Measurements from ENCODE around the gene PCDHA6. TPM values are rescaled to one million over a fixed set of nuclear protein-coding genes. Genes with fewer than 3 reads are reported as not detected.

PCDHA6 gene
- total and polyA plus RNA-seq, 2 of the 4 experiments (the other 2 are of a cell fraction), result 0.03 TPM; not detected in 1

GRCh38 chr5:140806834-140807775 lies 20.7 kb upstream of the PCDHA6 start, which contains the start of gene PCDHA4:
Gene PCDHA4 (plus strand): TSS chr5:140807068.
- Histone ChIP-seq H3K9ac (ENCODE audit: low read depth, low read length) (no peak within 1 kb of the TSS), H3K27ac (ENCODE audit: insufficient read depth, low read length) (no peak within 1 kb of the TSS), H3K9me3 (ENCODE audit: control insufficient read depth, insufficient read depth, low read length) (peaks cover 23% of the 10 kb centered on the region), H2BK120ac (ENCODE audit: low read depth, low read length) (no peak within 1 kb of the TSS), H3K79me1 (ENCODE audit: low read depth in 1 of 2, low read length in 2 of 2) (no peaks in the 10 kb centered on the region), H4K5ac (ENCODE audit: low read depth, low read length) (no peak within 1 kb of the TSS), H3K14ac (replicated peaks; ENCODE audit: low read depth, low read length) (no peak within 1 kb of the TSS), H2BK5ac (ENCODE audit: low read depth, low read length, poor library complexity, severe bottlenecking) (no peak within 1 kb of the TSS), H2BK20ac (ENCODE audit: low read depth, low read length) (no peak within 1 kb of the TSS), H2AK5ac (ENCODE audit: low read depth, low read length) (no peak within 1 kb of the TSS), H3K23ac (ENCODE audit: low read depth, low read length) (no peak within 1 kb of the TSS), H4K20me1 (ENCODE audit: insufficient read depth, low read length) (no peaks in the 10 kb centered on the region), H4K8ac (ENCODE audit: low read depth in 2 of 2, low read length in 2 of 2) (no peak within 1 kb of the TSS), H3K18ac (ENCODE audit: low read depth, low read length) (no peak within 1 kb of the TSS), H2BK15ac (ENCODE audit: low read depth, low read length) (no peak within 1 kb of the TSS), H3K27me3 (ENCODE audit: control insufficient read depth, insufficient read depth, low read length) (no peaks in the 10 kb centered on the region), H4K91ac (ENCODE audit: insufficient read depth, low read depth, low read length) (no peak within 1 kb of the TSS), H2AK9ac (replicated peaks; ENCODE audit: low read depth, low read length, poor library complexity) (no peak within 1 kb of the TSS), H3K4me1 (ENCODE audit: control insufficient read depth, insufficient read depth, low read length) (no peaks in the 10 kb centered on the region), H3K4me3 (ENCODE audit: insufficient read depth, low read depth, low read length) (peak within 1 kb of the TSS; percentile 32), H3K56ac (ENCODE audit: extremely low read depth, insufficient read depth, low read length) (no peak within 1 kb of the TSS), H2AFZ (replicated peaks; ENCODE audit: low read length, poor library complexity) (no peak within 1 kb of the TSS), H3K36me3 (ENCODE audit: control insufficient read depth, insufficient read depth, low read length) (no peaks in the 10 kb centered on the region), H3K4me2 (ENCODE audit: low read depth, low read length) (no peak within 1 kb of the TSS), H3K9me1 (ENCODE audit: insufficient read depth, low read length) (no peaks in the 10 kb centered on the region), H3K4ac (ENCODE audit: low read depth, low read length) (no peak within 1 kb of the TSS)
- no peak for ATAC-seq (ENCODE audit: low read depth)
- dilution Hi-C loops (cut with HindIII; ENCODE audit: low sequenced_read_pairs, unreplicated experiment) (no loop called here), intact Hi-C loops (cut with micrococcal nuclease) (no loop called here), in situ Hi-C loops (cut with MboI; ENCODE audit: low sequenced_read_pairs) (no loop called here)
- 26% methylated on average over 19 of the region's 47 CpGs; no CpG with 5 or more reads in 1 of the 2 experiments for WGBS, 2 experiments (ENCODE audit: extremely low coverage in 2 of 2, insufficient read length in 1 of 2)
- no peak for DNase-seq
- BruUV-seq (replicated peaks), result no TSS peak
- ChIA-PET CTCF (no interaction called here), POLR2A (ENCODE audit: unreplicated experiment) (no interaction called here)
- no peak for TF ChIP-seq MAZ (IDR thresholded peaks at IDR 0.05; ENCODE audit: borderline replicate concordance, low read depth, low read length)
- TF ChIP-seq MAFK (IDR thresholded peaks at IDR 0.05; ENCODE audit: low read depth, low read length), result no peak
- TF ChIP-seq ELK1 (IDR thresholded peaks at IDR 0.05; ENCODE audit: borderline replicate concordance, low read depth, low read length), result no peak
- no peak for TF ChIP-seq CTCF (conservative IDR thresholded peaks at IDR 0.05; ENCODE audit: low read depth, low read length)
- TF ChIP-seq RFX5 (IDR thresholded peaks at IDR 0.05; ENCODE audit: low read depth, low read length), result no peak
- TF ChIP-seq SMC3 (IDR thresholded peaks at IDR 0.05; ENCODE audit: low read depth, low read length), result no peak
- no peak for TF ChIP-seq BHLHE40 (IDR thresholded peaks at IDR 0.05; ENCODE audit: low read depth, low read length)
